ENCODE data around the gene HOXD11.

- TF ChIP-seq CTCF (IDR thresholded peaks at IDR 0.05; ENCODE audit: low read depth, low read length) (no peak), POLR2A (IDR thresholded peaks at IDR 0.05; ENCODE audit: extremely low read depth, insufficient read length) (no peak)
These were observed 25.7 kb upstream of the HOXD11 start for GRCh38 chr2:176081376-176081836.
